Neural progenitor cell (in vitro differentiated cells): Measurements from ENCODE around the gene DDX52.

Experiments
- EZH2 ChIP-seq: fragments of 200-600 bp; sonication (generic); IDR thresholded peaks from 2 replicates; pipeline ENCODE4 v1.6.1; 2017; ENCODE audit warnings: antibody characterized with exemption, mild to moderate bottlenecking, moderate library complexity
- EZH2phosphoT487 ChIP-seq: fragments of 200-600 bp; sonication (generic); IDR thresholded peaks from 2 replicates; pipeline ENCODE4 v1.6.1; 2017; ENCODE audit warnings: antibody characterized with exemption
- TF ChIP-seq, protein P1 (sequence below): fragments of 200-600 bp; sonication (generic); IDR thresholded peaks from 2 replicates; pipeline ENCODE4 v1.5.1; 2017; ENCODE audit warnings: antibody characterized with exemption, mild to moderate bottlenecking

GRCh38 chr17:37605081-37605480 lies 38.2 kb downstream of the DDX52 start:
- TF ChIP-seq, protein P1, sequence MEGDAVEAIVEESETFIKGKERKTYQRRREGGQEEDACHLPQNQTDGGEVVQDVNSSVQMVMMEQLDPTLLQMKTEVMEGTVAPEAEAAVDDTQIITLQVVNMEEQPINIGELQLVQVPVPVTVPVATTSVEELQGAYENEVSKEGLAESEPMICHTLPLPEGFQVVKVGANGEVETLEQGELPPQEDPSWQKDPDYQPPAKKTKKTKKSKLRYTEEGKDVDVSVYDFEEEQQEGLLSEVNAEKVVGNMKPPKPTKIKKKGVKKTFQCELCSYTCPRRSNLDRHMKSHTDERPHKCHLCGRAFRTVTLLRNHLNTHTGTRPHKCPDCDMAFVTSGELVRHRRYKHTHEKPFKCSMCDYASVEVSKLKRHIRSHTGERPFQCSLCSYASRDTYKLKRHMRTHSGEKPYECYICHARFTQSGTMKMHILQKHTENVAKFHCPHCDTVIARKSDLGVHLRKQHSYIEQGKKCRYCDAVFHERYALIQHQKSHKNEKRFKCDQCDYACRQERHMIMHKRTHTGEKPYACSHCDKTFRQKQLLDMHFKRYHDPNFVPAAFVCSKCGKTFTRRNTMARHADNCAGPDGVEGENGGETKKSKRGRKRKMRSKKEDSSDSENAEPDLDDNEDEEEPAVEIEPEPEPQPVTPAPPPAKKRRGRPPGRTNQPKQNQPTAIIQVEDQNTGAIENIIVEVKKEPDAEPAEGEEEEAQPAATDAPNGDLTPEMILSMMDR = no peak
- TF ChIP-seq EZH2 (no peak), EZH2phosphoT487 (no peak)
